ENCODE measurements around the gene RAD9A.

The RAD9A gene

DNA sequence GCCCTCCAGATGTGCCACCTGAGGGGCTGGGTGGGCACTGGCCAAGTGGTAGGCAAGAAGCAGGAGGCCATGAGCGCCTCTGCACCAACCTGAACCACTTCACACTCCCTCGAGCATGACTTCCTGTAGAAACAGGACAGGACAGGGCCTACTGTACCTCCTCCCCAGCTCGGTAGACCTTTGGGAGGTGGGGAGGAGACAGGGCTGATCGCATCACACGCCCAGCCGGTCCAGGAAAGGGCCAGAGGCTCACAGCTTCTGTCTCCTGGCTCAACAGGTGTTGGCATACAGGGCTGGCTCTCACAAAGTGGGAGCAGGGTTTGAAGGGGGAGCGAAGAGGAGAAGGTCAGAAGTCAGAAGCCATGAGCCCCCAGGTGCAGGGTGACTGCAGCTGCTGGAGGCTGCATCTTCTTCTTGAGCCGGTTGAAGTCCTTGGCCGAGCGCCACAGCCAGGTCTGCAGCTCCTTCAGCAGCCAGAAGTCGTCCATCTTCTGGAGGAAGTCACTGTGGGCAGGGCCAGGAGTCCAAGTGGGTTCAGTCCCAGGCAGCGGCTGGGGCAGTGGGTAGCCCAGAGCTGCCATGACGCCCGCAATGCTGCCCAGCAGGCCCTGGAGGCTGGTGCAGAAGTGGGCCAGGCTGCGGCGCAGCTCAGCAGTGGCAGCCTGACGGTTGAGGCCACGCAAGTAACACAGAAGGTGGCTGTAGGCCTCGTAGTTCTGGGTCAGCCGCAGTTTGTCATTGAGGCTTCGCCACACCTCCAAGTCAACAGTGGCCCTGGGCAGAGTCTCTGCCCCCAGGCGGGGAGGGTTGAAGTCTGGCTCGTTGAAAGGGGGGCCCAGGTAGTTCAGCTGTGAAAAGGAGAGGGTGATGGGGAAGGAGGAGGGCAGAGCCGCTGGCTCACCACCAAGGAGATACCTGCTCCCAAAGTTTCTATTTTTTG is 26.7 kb upstream of the RAD9A start:
- H3K27me3 ChIP-seq (replicated peaks; ENCODE audit: insufficient read depth, low read length) = no peaks in the 10 kb centered on the region
- H3K4me2 ChIP-seq (ENCODE audit: low read depth, low read length) = no peak overlapping the region
- no peaks in the 10 kb centered on the region for H3K79me2 ChIP-seq (ENCODE audit: low read length)
- TF ChIP-seq, protein P1, sequence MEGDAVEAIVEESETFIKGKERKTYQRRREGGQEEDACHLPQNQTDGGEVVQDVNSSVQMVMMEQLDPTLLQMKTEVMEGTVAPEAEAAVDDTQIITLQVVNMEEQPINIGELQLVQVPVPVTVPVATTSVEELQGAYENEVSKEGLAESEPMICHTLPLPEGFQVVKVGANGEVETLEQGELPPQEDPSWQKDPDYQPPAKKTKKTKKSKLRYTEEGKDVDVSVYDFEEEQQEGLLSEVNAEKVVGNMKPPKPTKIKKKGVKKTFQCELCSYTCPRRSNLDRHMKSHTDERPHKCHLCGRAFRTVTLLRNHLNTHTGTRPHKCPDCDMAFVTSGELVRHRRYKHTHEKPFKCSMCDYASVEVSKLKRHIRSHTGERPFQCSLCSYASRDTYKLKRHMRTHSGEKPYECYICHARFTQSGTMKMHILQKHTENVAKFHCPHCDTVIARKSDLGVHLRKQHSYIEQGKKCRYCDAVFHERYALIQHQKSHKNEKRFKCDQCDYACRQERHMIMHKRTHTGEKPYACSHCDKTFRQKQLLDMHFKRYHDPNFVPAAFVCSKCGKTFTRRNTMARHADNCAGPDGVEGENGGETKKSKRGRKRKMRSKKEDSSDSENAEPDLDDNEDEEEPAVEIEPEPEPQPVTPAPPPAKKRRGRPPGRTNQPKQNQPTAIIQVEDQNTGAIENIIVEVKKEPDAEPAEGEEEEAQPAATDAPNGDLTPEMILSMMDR (IDR thresholded peaks at IDR 0.05; ENCODE audit: low read length) = no peak
- TF ChIP-seq EZH2 (optimal IDR thresholded peaks at IDR 0.05; ENCODE audit: low read depth, low read length) (no peak), EZH2phosphoT487 (IDR thresholded peaks at IDR 0.05; ENCODE audit: low read length) (no peak)
- DNase-seq = no peak
- H3K4me3 ChIP-seq (ENCODE audit: low read length) = no peak overlapping the region
- no peaks in the 10 kb centered on the region for H3F3A ChIP-seq (ENCODE audit: insufficient read depth, low read length)
- H3K9me2 ChIP-seq (replicated peaks; ENCODE audit: insufficient read depth, low read length) = no peaks in the 10 kb centered on the region
- no peak overlapping the region for H3K27ac ChIP-seq (ENCODE audit: low read length)
- no peaks in the 10 kb centered on the region for H4K20me1 ChIP-seq (ENCODE audit: insufficient read depth, low read length)
- no peaks in the 10 kb centered on the region for H3K9me3 ChIP-seq (replicated peaks; ENCODE audit: insufficient read depth, low read length)
- no peak overlapping the region for H3K9ac ChIP-seq (ENCODE audit: low read length)
- H2AFZ ChIP-seq (ENCODE audit: low read length) = no peak overlapping the region
- no peaks in the 10 kb centered on the region for H3K4me1 ChIP-seq (ENCODE audit: low read length)
- H3K36me3 ChIP-seq (replicated peaks; ENCODE audit: insufficient read depth, low read length) = no peaks in the 10 kb centered on the region

- no peak for DNase-seq
- H3K4me1 ChIP-seq (ENCODE audit: low read length) = no peaks in the 10 kb centered on the region
- H3K9me3 ChIP-seq (replicated peaks; ENCODE audit: insufficient read depth, low read length) = no peaks in the 10 kb centered on the region
- no peak overlapping the region for H3K4me2 ChIP-seq (ENCODE audit: low read depth, low read length)
- H3K27ac ChIP-seq (ENCODE audit: low read length) = no peak overlapping the region
- no peaks in the 10 kb centered on the region for H3F3A ChIP-seq (ENCODE audit: insufficient read depth, low read length)
- H3K9ac ChIP-seq (ENCODE audit: low read length) = no peak overlapping the region
- H3K79me2 ChIP-seq (ENCODE audit: low read length) = no peaks in the 10 kb centered on the region
- H4K20me1 ChIP-seq (ENCODE audit: insufficient read depth, low read length) = no peaks in the 10 kb centered on the region
- no peak overlapping the region for H2AFZ ChIP-seq (ENCODE audit: low read length)
- TF ChIP-seq EZH2 (optimal IDR thresholded peaks at IDR 0.05; ENCODE audit: low read depth, low read length) = no peak
- no peak for TF ChIP-seq EZH2phosphoT487 (IDR thresholded peaks at IDR 0.05; ENCODE audit: low read length)
- TF ChIP-seq, protein P1 (IDR thresholded peaks at IDR 0.05; ENCODE audit: low read length) = no peak
- no peaks in the 10 kb centered on the region for H3K9me2 ChIP-seq (replicated peaks; ENCODE audit: insufficient read depth, low read length)
- no peaks in the 10 kb centered on the region for H3K27me3 ChIP-seq (replicated peaks; ENCODE audit: insufficient read depth, low read length)
- no peaks in the 10 kb centered on the region for H3K36me3 ChIP-seq (replicated peaks; ENCODE audit: insufficient read depth, low read length)
- H3K4me3 ChIP-seq (ENCODE audit: low read length) = no peak overlapping the region
Measured at GRCh38 chr11:67365736-67366444, 25.9 kb upstream of the RAD9A start.

DNA sequence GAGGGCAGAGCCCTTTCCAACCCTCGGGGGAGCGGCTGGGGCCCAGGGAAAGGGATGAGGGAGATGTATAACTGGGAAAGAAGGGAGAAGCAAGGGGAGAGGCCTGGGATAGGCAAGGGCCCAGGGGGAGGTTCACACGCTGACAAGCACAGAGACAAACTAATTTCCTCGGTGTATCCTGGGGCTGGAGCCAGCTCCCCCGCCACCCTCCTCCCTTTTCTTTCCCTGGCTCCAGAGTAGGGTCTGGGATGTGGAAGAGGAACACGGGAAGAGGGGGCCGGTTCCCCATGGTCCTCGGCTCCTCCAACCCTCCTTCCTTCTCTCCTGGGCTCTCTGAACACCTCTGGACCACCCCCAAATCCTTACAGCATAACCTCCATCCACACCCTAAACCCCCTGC is 25.2 kb upstream of the RAD9A start:
- TF ChIP-seq, protein P1 (IDR thresholded peaks at IDR 0.05; ENCODE audit: low read length) = no peak
- TF ChIP-seq EZH2phosphoT487 (IDR thresholded peaks at IDR 0.05; ENCODE audit: low read length) (no peak), EZH2 (optimal IDR thresholded peaks at IDR 0.05; ENCODE audit: low read depth, low read length) (no peak)
- no peaks in the 10 kb centered on the region for H3K27me3 ChIP-seq (replicated peaks; ENCODE audit: insufficient read depth, low read length)
- no peak overlapping the region for H3K4me2 ChIP-seq (ENCODE audit: low read depth, low read length)
- H3K36me3 ChIP-seq (replicated peaks; ENCODE audit: insufficient read depth, low read length) = no peaks in the 10 kb centered on the region
- no peak for DNase-seq
- no peaks in the 10 kb centered on the region for H3K4me1 ChIP-seq (ENCODE audit: low read length)
- H4K20me1 ChIP-seq (ENCODE audit: insufficient read depth, low read length) = no peaks in the 10 kb centered on the region
- no peaks in the 10 kb centered on the region for H3K9me3 ChIP-seq (replicated peaks; ENCODE audit: insufficient read depth, low read length)
- peaks cover 4% of the 10 kb centered on the region; the same call in 1 of the 2 replicates for H3F3A ChIP-seq (ENCODE audit: insufficient read depth, low read length)
- no peak overlapping the region for H2AFZ ChIP-seq (ENCODE audit: low read length)
- H3K4me3 ChIP-seq (ENCODE audit: low read length) = no peak overlapping the region
- no peak overlapping the region for H3K27ac ChIP-seq (ENCODE audit: low read length)
- no peaks in the 10 kb centered on the region for H3K9me2 ChIP-seq (replicated peaks; ENCODE audit: insufficient read depth, low read length)
- H3K79me2 ChIP-seq (ENCODE audit: low read length) = no peaks in the 10 kb centered on the region
- H3K9ac ChIP-seq (ENCODE audit: low read length) = no peak overlapping the region
